K562 (cell line): ENCODE data around the gene TBX3. TPM values are rescaled to one million over a fixed set of nuclear protein-coding genes. Genes with fewer than 3 reads are reported as not detected.
A peak's percentile ranks its signal among the peaks of the same experiment; 100 is the strongest.

Source experiments
- ATAC-seq: fragments of 200-7000 bp; cut with Tn5 transposase; 3 replicates; pipeline ENCODE4 v1.9.1; 2020; ENCODE audit warnings: moderate library complexity
- BruUV-seq: library from RNA; stranded (reverse); fragments of 400-500 nt; replicated peaks from 2 replicates; lab custom pipeline; 2021; lab: Mats Ljungman, UMichigan
- CTCF ChIA-PET: fragments of 300-600 bp; formaldehyde crosslinking; extraction: SDS; loops from one replicate; lab custom pipeline; 2021; ENCODE audit warnings: low intra/inter-chr PET ratio; lab: Yijun Ruan, JAX
- POLR2A ChIA-PET: fragments of 300-600, 350-650 bp; sonication (Branson Sonifier 250); formaldehyde crosslinking; extraction: SDS; loops from one replicate; lab custom pipeline; 2021; ENCODE audit warnings: antibody characterized with exemption, inconsistent platforms; lab: Yijun Ruan, JAX
- DNase-seq, 4 experiments: peaks; one replicate each; pipeline versions ENCODE4 v3.0.0 to v3.0.0-alpha.2; 2011 to 2018; ENCODE audit warnings: low spot score in 3 of 4, mixed read lengths in 3 of 4; ENCODE audit errors: extremely low read depth in 1 of 4
- FAIRE-seq: peaks from 2 replicates; lab custom pipeline; 2011; peaks lifted over from hg19 to GRCh38; lab: Jason Lieb, UNC
- H2AFZ ChIP-seq: 2 replicates; pipeline ENCODE4 v1.6.0; 2011; ENCODE audit warnings: low read depth, low read length, control low read depth, inconsistent platforms
- H3K27ac ChIP-seq: fragments of 200-600 bp; 3 replicates; pipeline ENCODE4 v1.8.0; 2011; ENCODE audit warnings: low read depth, mild to moderate bottlenecking, control low read depth, inconsistent platforms, low read length, moderate library complexity, mixed read lengths; ENCODE audit errors: extremely low read depth
- H3K27me3 ChIP-seq, 2 experiments: fragments of 300-600 bp in 1 of 2; 2 replicates in 1 of 2; 3 replicates in 1 of 2; pipeline versions ENCODE4 v1.6.0 to v1.8.0; 2011; ENCODE audit warnings: inconsistent platforms in 2 of 2, low read length in 2 of 2, mild to moderate bottlenecking in 1 of 2, mixed read lengths in 1 of 2, moderate library complexity in 1 of 2; ENCODE audit not compliant: control insufficient read depth in 2 of 2, insufficient read depth in 2 of 2
- H3K36me3 ChIP-seq: fragments of 300-600 bp; 3 replicates; pipeline ENCODE4 v1.8.0; 2011; ENCODE audit warnings: mild to moderate bottlenecking, low read length, inconsistent platforms; ENCODE audit not compliant: control insufficient read depth, insufficient read depth
- H3K4me1 ChIP-seq, 2 experiments: fragments of 200-600 bp in 1 of 2; replicated peaks in 1 of 2; 2 replicates in 1 of 2; 3 replicates in 1 of 2; pipeline versions ENCODE4 v1.5.1 to v1.8.0; 2011; ENCODE audit warnings: inconsistent platforms in 2 of 2, low read length in 2 of 2, mild to moderate bottlenecking in 1 of 2, mixed read lengths in 1 of 2, moderate library complexity in 1 of 2; ENCODE audit not compliant: control insufficient read depth in 2 of 2, insufficient read depth in 2 of 2
- H3K4me2 ChIP-seq: 2 replicates; pipeline ENCODE4 v1.6.1; 2011; ENCODE audit warnings: low read length, control low read depth, inconsistent platforms, mixed read lengths; ENCODE audit not compliant: insufficient read depth
- H3K4me3 ChIP-seq: fragments of 200-600 bp; sonication (generic), shearing (Covaris generic); 2 replicates; pipeline ENCODE4 v1.5.1; 2016; ENCODE audit warnings: control low read depth, inconsistent platforms
- H3K79me2 ChIP-seq: fragments of 200-600 bp; 3 replicates; pipeline ENCODE4 v1.8.0; 2011; ENCODE audit warnings: low read length, inconsistent platforms; ENCODE audit not compliant: control insufficient read depth, insufficient read depth
- H3K9ac ChIP-seq, 2 experiments: 2 replicates each; pipeline versions ENCODE4 v1.6.0 to v1.6.1; 2011; ENCODE audit warnings: low read depth in 2 of 2, low read length in 2 of 2, control low read depth in 1 of 2, inconsistent platforms in 1 of 2, mild to moderate bottlenecking in 1 of 2, mixed read lengths in 1 of 2; ENCODE audit not compliant: insufficient read depth in 1 of 2
- H3K9me1 ChIP-seq: one replicate; pipeline ENCODE4 v1.6.0; 2011; ENCODE audit warnings: inconsistent platforms, mild to moderate bottlenecking, low read length, moderate library complexity; ENCODE audit not compliant: control insufficient read depth, insufficient read depth
- H3K9me3 ChIP-seq: replicated peaks from 2 replicates; pipeline ENCODE4 v1.5.1; 2011; ENCODE audit warnings: low read depth, low read length, inconsistent platforms; ENCODE audit not compliant: control insufficient read depth, insufficient read depth
- H4K20me1 ChIP-seq: replicated peaks from 2 replicates; pipeline ENCODE4 v1.6.1; 2011; ENCODE audit warnings: low read length, inconsistent platforms, mixed read lengths; ENCODE audit not compliant: control insufficient read depth, insufficient read depth
- CLOCK ChIP-seq: fragments of 250-450 bp; sonication (Bioruptor Pico); IDR thresholded peaks from 2 replicates; pipeline ENCODE4 v1.4.0; 2020; ENCODE audit warnings: mild to moderate bottlenecking, moderate library complexity, borderline replicate concordance
- EGR1 ChIP-seq: fragments of 450-650 bp; conservative IDR thresholded peaks from 2 replicates; pipeline ENCODE4 v1.6.1; 2017; ENCODE audit warnings: mild to moderate bottlenecking
- JUND ChIP-seq, 2 experiments: IDR thresholded peaks; 2 replicates in 1 of 2; 3 replicates in 1 of 2; pipeline ENCODE4 v1.6.1; 2011; ENCODE audit warnings: borderline replicate concordance in 2 of 2, low read depth in 2 of 2, low read length in 2 of 2, improper control_type of control experiment in 1 of 2, missing biosample characterization in 1 of 2, missing genetic modification characterization in 1 of 2, missing genetic modification reagents in 1 of 2
- MCM3 ChIP-seq: fragments of 450-650 bp; IDR thresholded peaks from 2 replicates; pipeline ENCODE4 v1.6.1; 2016
- RBM14 ChIP-seq: fragments of 200-400 bp; formaldehyde crosslinking; IDR thresholded peaks from 2 replicates; pipeline ENCODE4 v1.6.1; 2018; ENCODE audit warnings: low read depth, mild to moderate bottlenecking, low read length, moderate library complexity, borderline replicate concordance; ENCODE audit not compliant: insufficient read depth
- SUPT5H ChIP-seq: fragments of 450-650 bp; IDR thresholded peaks from 2 replicates; pipeline ENCODE4 v1.6.1; 2016
- TBP ChIP-seq: optimal IDR thresholded peaks from 2 replicates; pipeline ENCODE3; 2011; ENCODE audit warnings: low read depth, low read length, improper control_type of control experiment
- YBX1 ChIP-seq: fragments of 450-650 bp; IDR thresholded peaks from 2 replicates; pipeline ENCODE4 v1.7.1; 2016; ENCODE audit warnings: mild to moderate bottlenecking
- WGBS: fragments of 100-300 bp; shearing (Covaris generic); methylation state at CpG from one replicate; pipeline ENCODE4 v1.1.6; 2016; ENCODE audit warnings: low coverage, mixed read lengths; ENCODE audit not compliant: insufficient coverage; ENCODE audit errors: missing lambda C conversion rate; 5-methylcytosine and 5-hydroxymethylcytosine counted together
- in situ Hi-C: fragments of 300-500 bp; cut with MboI; formaldehyde crosslinking; loops from 4 replicates; pipeline ENCODE4 v1.15.0; 2018; ENCODE audit warnings: inconsistent platforms, mixed read lengths
- intact Hi-C: fragments of 100-400 bp; cut with micrococcal nuclease; formaldehyde crosslinking; loops from 2 replicates; pipeline ENCODE4 v1.14.2; 2022
- polyA plus RNA-seq, 8 experiments: library from polyadenylated mRNA; depleted of rRNA in 4 of 8; stranded (reverse) in 5 of 8; unstranded in 3 of 8; fragments of >200 nt; fragmentation: Nextera tagmentation in 2 of 8; fragmentation: Illumina TruSeq in 1 of 8; extraction: Ambion mirVana in 2 of 8; extraction: Trizol in 1 of 8; gene quantifications; 2 replicates each; pipeline versions ENCODE4 v1.2.1 to v1.2.3, GENCODE V29; 2011 to 2014; ENCODE audit warnings: inconsistent platforms in 1 of 8, missing spikeins in 1 of 8
- total RNA-seq, 7 experiments: library from RNA; depleted of rRNA in 6 of 7; stranded (reverse); fragments of >200 nt in 6 of 7; fragmentation: Illumina TruSeq in 2 of 7; extraction: Trizol in 2 of 7; gene quantifications; 2 replicates each; pipeline versions ENCODE4 v1.2.1 to v1.2.3, GENCODE V29; 2011 to 2021; ENCODE audit warnings: low replicate concordance in 1 of 7
- TF ChIP-seq, protein P1 (sequence below): sonication (generic); formaldehyde crosslinking; IDR thresholded peaks from 2 replicates; pipeline ENCODE4 v1.9.0; 2022; ENCODE audit warnings: mild to moderate bottlenecking, missing genetic modification reagents
- TF ChIP-seq, protein P2 (sequence below): fragments of 250-450 bp; sonication (Bioruptor Pico); IDR thresholded peaks from 2 replicates; pipeline ENCODE4 v1.5.0; 2021; ENCODE audit warnings: mild to moderate bottlenecking, moderate library complexity
- TF ChIP-seq, protein P3 (sequence below): IDR thresholded peaks from 2 replicates; pipeline ENCODE4 v1.6.1; 2012; ENCODE audit warnings: low read depth, low read length, improper control_type of control experiment, borderline replicate concordance

TBX3 gene
- total and polyA plus RNA-seq, 9 of the 15 experiments (the other 6 are each of a cell fraction or from before 2014, with no cell fraction given): 0.03 to 0.60 (median 0.19) TPM

DNA sequence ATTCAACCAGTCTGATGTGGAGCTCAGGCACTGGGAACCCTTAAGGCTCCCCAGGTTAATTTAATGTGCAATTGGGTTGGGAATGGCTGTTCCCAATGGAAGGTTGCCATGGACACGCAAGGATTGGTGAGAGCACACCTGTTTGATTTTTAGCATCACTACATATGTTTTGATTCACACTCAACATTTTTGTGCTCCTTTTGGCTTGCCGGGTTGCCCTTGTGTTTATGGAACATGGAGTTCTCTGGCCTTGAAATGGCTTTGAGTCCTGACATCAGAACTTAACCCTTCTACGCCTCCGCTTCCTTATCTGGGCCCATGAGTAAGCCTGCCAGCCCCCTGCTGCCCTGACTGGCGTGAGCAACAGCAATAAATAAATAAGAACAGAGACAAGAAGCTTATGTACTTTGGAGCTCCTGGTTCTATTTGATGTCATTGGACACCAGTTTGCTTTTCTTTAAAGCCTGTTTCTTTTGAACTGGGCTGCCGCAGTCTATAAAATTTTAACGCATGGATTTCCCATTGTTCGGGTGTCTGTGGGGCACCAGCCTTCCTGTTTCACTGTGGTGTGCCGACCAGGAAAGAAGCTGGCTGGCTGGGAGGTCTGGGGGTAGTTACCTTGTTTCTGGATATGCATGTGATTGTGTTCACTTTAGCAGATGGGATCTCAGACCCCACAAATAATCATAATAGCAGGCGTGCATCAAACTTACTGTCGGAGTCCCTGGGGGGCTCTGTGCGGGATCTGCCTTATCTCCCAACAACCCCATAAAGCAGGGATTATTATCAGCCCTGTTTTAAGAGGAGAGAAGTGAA lies 27.8 kb downstream of the TBX3 start:
- BruUV-seq: no TSS peak
- no peak overlapping the region for H2AFZ ChIP-seq
- CTCF ChIA-PET: interaction anchor here (0.7 kb wide), 1 partner anchor 12 kb away, joined by 3 read pairs; no protein-coding TSS in a partner anchor
- H3K79me2 ChIP-seq: no peaks in the 10 kb centered on the region
- H3K9ac ChIP-seq: no peak overlapping the region
- no peaks in the 10 kb centered on the region for H3K9me3 ChIP-seq
- peaks cover 0 to 9% of the 10 kb centered on the region in 2 experiments; a peak in 1 of 5 replicates for H3K27me3 ChIP-seq
- POLR2A ChIA-PET: interaction anchor here (0.7 to 1.0 kb wide), 3 partner anchors 9 to 30 kb away, joined by 3 to 4 read pairs (median 3); no protein-coding TSS in a partner anchor
- H3K9me1 ChIP-seq: no peaks in the 10 kb centered on the region
- H3K36me3 ChIP-seq: no peaks in the 10 kb centered on the region
- DNase-seq (peak in 1 of 4 experiments; percentile 33), ATAC-seq (no peak), FAIRE-seq (no peak)
- H3K4me2 ChIP-seq: no peak overlapping the region
- H3K27ac ChIP-seq: no peak overlapping the region
- H3K4me1 ChIP-seq: no peaks in the 10 kb centered on the region
- H4K20me1 ChIP-seq: no peaks in the 10 kb centered on the region
- 1% methylated on average over 12 of the region's 12 CpGs for WGBS
- no peak overlapping the region for H3K4me3 ChIP-seq
- in situ Hi-C loops (no loop called here), intact Hi-C loops (no loop called here)
- TF ChIP-seq TBP: no peak
- TF ChIP-seq, protein P1, sequence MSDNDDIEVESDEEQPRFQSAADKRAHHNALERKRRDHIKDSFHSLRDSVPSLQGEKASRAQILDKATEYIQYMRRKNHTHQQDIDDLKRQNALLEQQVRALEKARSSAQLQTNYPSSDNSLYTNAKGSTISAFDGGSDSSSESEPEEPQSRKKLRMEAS (CRISPR knock-in tag): no peak
- TF ChIP-seq JUND (IDR thresholded peaks at IDR 0.05; ENCODE audit: borderline replicate concordance, low read depth, low read length): peak; percentile 26; the same call in 1 of the 2 replicates
- no peak for TF ChIP-seq JUND (tag; IDR thresholded peaks at IDR 0.05; ENCODE audit: borderline replicate concordance, low read depth, low read length)
- TF ChIP-seq EGR1: peak; percentile 73
- TF ChIP-seq, protein P2, sequence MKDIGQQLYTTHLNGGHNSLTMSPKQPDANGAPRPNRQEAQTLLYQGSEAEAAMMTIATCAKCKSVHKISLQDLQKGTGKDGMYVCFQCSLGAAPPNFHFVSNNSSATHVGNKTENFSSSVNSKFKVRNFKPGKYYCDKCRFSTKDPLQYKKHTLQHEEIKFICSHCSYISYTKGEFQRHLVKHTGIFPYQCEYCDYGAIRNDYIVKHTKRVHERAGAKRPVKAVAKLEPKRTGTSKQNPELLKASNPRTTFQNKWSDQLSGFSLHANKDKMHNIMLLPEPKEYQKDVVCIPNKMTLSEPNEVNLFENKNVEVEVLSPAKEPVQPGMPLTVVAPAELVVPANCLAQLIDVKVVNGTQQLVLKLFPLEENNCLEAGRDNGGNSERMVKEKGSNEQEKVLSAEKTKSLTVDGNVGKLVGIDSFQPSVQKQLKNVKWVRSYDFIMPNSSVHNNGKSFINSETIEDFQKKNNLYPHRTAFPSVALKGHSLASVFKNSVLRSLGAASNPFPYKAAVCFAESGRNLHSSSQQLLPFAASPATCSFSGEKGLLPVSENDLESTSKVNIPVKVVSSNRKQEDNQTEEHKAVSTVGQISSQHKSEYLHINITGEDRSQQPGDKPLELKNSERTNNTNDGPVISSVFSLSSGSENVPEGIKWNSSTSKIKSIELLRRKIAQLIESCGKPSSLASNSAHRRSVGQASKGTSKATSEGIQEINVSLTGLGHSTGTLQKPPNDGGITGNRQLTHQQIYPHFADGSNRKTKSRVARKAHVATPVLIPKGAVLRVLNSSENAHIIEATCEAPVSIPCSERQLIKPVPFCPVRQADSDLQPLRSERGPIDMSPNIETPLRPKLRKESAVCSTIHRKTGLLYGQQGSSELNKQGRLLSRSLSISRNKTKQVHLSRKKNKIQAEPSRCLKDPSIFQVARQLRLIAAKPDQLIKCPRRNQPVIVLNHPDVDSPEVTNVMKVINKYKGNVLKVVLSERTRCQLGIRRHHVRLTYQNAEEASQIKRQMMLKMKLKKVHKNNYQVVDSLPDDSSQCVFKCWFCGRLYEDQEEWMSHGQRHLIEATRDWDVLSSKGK (CRISPR knock-in tag): no peak
- TF ChIP-seq CLOCK: no peak
- TF ChIP-seq, protein P3, sequence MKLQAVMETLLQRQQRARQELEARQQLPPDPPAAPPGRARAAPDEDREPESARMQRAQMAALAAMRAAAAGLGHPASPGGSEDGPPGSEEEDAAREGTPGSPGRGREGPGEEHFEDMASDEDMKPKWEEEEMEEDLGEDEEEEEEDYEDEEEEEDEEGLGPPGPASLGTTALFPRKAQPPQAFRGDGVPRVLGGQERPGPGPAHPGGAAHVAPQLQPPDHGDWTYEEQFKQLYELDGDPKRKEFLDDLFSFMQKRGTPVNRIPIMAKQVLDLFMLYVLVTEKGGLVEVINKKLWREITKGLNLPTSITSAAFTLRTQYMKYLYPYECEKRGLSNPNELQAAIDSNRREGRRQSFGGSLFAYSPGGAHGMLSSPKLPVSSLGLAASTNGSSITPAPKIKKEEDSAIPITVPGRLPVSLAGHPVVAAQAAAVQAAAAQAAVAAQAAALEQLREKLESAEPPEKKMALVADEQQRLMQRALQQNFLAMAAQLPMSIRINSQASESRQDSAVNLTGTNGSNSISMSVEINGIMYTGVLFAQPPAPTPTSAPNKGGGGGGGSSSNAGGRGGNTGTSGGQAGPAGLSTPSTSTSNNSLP: no peak
- TF ChIP-seq YBX1: no peak
- no peak for TF ChIP-seq MCM3
- TF ChIP-seq SUPT5H: no peak
- TF ChIP-seq RBM14: no peak
